WTC11 (cell line): ENCODE results near the gene MAX. TPM values are rescaled to one million over a fixed set of nuclear protein-coding genes. Genes with fewer than 3 reads are reported as not detected.

Source experiments
- ATAC-seq: fragments of 200-7000 bp; cut with Tn5 transposase; 2 replicates; pipeline ENCODE4 v1.10.0; 2021; ENCODE audit warnings: mild to moderate bottlenecking, moderate library complexity
- CTCF ChIA-PET: fragments of 300-600 bp; sonication (Branson Sonifier 250); formaldehyde crosslinking; loops from one replicate; lab custom pipeline; 2021; ENCODE audit warnings: antibody characterized with exemption; lab: Charles Lee
- POLR2A ChIA-PET: fragments of 350-600 bp; sonication (Branson Sonifier 250); formaldehyde crosslinking; loops from one replicate; lab custom pipeline; 2021; ENCODE audit warnings: antibody characterized with exemption; lab: Charles Lee
- DNase-seq: peaks from one replicate; pipeline ENCODE4 v3.0.0; 2021; ENCODE audit warnings: low spot score
- H3K27ac Mint-ChIP-seq: 2 replicates; pipeline ENCODE4 v1.8.0; 2021; ENCODE audit warnings: mixed read lengths
- H3K27me3 Mint-ChIP-seq: 2 replicates; pipeline ENCODE4 v1.8.0; 2021; ENCODE audit warnings: low read depth, mild to moderate bottlenecking, moderate library complexity, mixed read lengths
- H3K36me3 Mint-ChIP-seq: 2 replicates; pipeline ENCODE4 v1.8.0; 2021; ENCODE audit warnings: mixed read lengths
- H3K4me1 Mint-ChIP-seq: 2 replicates; pipeline ENCODE4 v1.8.0; 2022; ENCODE audit warnings: mixed read lengths
- H3K4me3 Mint-ChIP-seq: 2 replicates; pipeline ENCODE4 v1.8.0; 2021; ENCODE audit warnings: mild to moderate bottlenecking, moderate library complexity, mixed read lengths
- H3K9me3 Mint-ChIP-seq: 2 replicates; pipeline ENCODE4 v1.8.0; 2021; ENCODE audit warnings: mixed read lengths
- ATF1 ChIP-seq: sonication (generic); formaldehyde crosslinking; IDR thresholded peaks from 2 replicates; pipeline ENCODE4 v1.8.1; 2023; ENCODE audit warnings: mild to moderate bottlenecking, moderate library complexity, missing genetic modification reagents
- ETV6 ChIP-seq: sonication (generic); formaldehyde crosslinking; IDR thresholded peaks from 2 replicates; pipeline ENCODE4 v1.8.1; 2022; ENCODE audit warnings: mild to moderate bottlenecking, missing genetic modification reagents
- FOXP1 ChIP-seq: sonication (generic); formaldehyde crosslinking; IDR thresholded peaks from 2 replicates; pipeline ENCODE4 v1.8.0; 2022; ENCODE audit warnings: missing genetic modification reagents, mild to moderate bottlenecking, moderate library complexity, borderline replicate concordance
- GTF2I ChIP-seq: fragments of 250-450 bp; sonication (Bioruptor Pico); conservative IDR thresholded peaks from 2 replicates; pipeline ENCODE4 v1.4.0; 2021; ENCODE audit warnings: mild to moderate bottlenecking
- JUN ChIP-seq: sonication (generic); formaldehyde crosslinking; IDR thresholded peaks from 2 replicates; pipeline ENCODE4 v1.8.0; 2023; ENCODE audit warnings: mild to moderate bottlenecking, missing genetic modification reagents
- KAT7 ChIP-seq: sonication (generic); formaldehyde crosslinking; IDR thresholded peaks from 2 replicates; pipeline ENCODE4 v1.8.1; 2023; ENCODE audit warnings: missing genetic modification reagents, mild to moderate bottlenecking, borderline replicate concordance
- NR3C1 ChIP-seq: sonication (generic); formaldehyde crosslinking; conservative IDR thresholded peaks from 2 replicates; pipeline ENCODE4 v1.8.1; 2023; ENCODE audit warnings: low read depth, mild to moderate bottlenecking, missing genetic modification reagents
- SOX15 ChIP-seq: fragments of 250-450 bp; sonication (Bioruptor Pico); IDR thresholded peaks from 2 replicates; pipeline ENCODE4 v1.9.0; 2021; ENCODE audit warnings: mild to moderate bottlenecking
- SP1 ChIP-seq: sonication (generic); formaldehyde crosslinking; conservative IDR thresholded peaks from 2 replicates; pipeline ENCODE4 v1.8.1; 2022; ENCODE audit warnings: missing genetic modification reagents
- ZNF138 ChIP-seq: sonication (generic); formaldehyde crosslinking; conservative IDR thresholded peaks from 2 replicates; pipeline ENCODE4 v1.8.1; 2022; ENCODE audit warnings: mild to moderate bottlenecking, moderate library complexity, missing genetic modification reagents
- ZNF317 ChIP-seq: sonication (generic); formaldehyde crosslinking; IDR thresholded peaks from 2 replicates; pipeline ENCODE4 v1.8.1; 2023; ENCODE audit warnings: low read depth, mild to moderate bottlenecking, moderate library complexity, missing genetic modification reagents, borderline replicate concordance
- total RNA-seq: library from RNA; stranded (reverse); gene quantifications from 3 replicates; pipeline ENCODE4 v1.2.3, GENCODE V29; 2021
- TF ChIP-seq, protein P1 (sequence below): fragments of 250-450 bp; sonication (Bioruptor Pico); IDR thresholded peaks from 2 replicates; pipeline ENCODE4 v1.9.0; 2021; ENCODE audit warnings: mild to moderate bottlenecking, borderline replicate concordance
- TF ChIP-seq, protein P2 (sequence below): sonication (generic); formaldehyde crosslinking; IDR thresholded peaks from 2 replicates; pipeline ENCODE4 v1.8.0; 2022; ENCODE audit warnings: mild to moderate bottlenecking, missing genetic modification reagents
- TF ChIP-seq, protein P3 (sequence below): sonication (generic); formaldehyde crosslinking; IDR thresholded peaks from 2 replicates; pipeline ENCODE4 v1.8.1; 2023; ENCODE audit warnings: mild to moderate bottlenecking, missing genetic modification reagents, moderate library complexity
- TF ChIP-seq, protein P4 (sequence below): sonication (generic); formaldehyde crosslinking; conservative IDR thresholded peaks from 2 replicates; pipeline ENCODE4 v1.8.1; 2022; ENCODE audit warnings: mild to moderate bottlenecking, missing genetic modification reagents
- TF ChIP-seq, protein P5 (sequence below): sonication (generic); formaldehyde crosslinking; conservative IDR thresholded peaks from 2 replicates; pipeline ENCODE4 v1.8.1; 2023; ENCODE audit warnings: mild to moderate bottlenecking, low read depth, missing genetic modification reagents, moderate library complexity
- TF ChIP-seq, protein P6 (sequence below): sonication (generic); formaldehyde crosslinking; IDR thresholded peaks from 2 replicates; pipeline ENCODE4 v1.8.1; 2022; ENCODE audit warnings: mild to moderate bottlenecking, moderate library complexity, missing genetic modification reagents
- TF ChIP-seq, protein P7 (sequence below): sonication (generic); formaldehyde crosslinking; IDR thresholded peaks from 2 replicates; pipeline ENCODE4 v1.8.1; 2022; ENCODE audit warnings: low read depth, missing genetic modification reagents, borderline replicate concordance
- TF ChIP-seq, protein P8 (sequence below): fragments of 250-450 bp; sonication (Bioruptor Pico); IDR thresholded peaks from 2 replicates; pipeline ENCODE4 v1.9.0; 2021; ENCODE audit warnings: moderate library complexity, mild to moderate bottlenecking, inconsistent platforms, borderline replicate concordance

MAX gene
- total RNA-seq, 1 experiment from 2014 or later: 58.5 TPM

DNA sequence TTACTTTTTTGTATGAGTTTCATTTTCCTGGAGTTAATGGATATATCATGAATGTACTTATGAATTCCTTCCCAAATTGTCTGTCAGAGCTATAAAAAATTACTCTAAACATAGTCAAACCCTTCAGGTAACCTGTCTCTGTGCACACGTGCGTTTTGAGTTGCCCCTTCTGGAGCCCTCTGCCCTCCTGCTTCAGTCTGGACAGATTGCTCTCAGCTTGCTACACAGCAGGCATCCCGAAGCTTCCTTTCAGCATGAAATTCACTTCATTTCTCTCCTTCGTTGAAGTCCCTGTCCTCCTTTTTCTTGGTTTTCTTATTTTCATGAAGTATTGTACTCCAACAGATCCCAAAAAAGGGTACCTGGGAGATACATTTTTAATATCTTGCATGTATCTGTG is 68.3 kb downstream of the MAX start (continued):
- TF ChIP-seq, protein P1, sequence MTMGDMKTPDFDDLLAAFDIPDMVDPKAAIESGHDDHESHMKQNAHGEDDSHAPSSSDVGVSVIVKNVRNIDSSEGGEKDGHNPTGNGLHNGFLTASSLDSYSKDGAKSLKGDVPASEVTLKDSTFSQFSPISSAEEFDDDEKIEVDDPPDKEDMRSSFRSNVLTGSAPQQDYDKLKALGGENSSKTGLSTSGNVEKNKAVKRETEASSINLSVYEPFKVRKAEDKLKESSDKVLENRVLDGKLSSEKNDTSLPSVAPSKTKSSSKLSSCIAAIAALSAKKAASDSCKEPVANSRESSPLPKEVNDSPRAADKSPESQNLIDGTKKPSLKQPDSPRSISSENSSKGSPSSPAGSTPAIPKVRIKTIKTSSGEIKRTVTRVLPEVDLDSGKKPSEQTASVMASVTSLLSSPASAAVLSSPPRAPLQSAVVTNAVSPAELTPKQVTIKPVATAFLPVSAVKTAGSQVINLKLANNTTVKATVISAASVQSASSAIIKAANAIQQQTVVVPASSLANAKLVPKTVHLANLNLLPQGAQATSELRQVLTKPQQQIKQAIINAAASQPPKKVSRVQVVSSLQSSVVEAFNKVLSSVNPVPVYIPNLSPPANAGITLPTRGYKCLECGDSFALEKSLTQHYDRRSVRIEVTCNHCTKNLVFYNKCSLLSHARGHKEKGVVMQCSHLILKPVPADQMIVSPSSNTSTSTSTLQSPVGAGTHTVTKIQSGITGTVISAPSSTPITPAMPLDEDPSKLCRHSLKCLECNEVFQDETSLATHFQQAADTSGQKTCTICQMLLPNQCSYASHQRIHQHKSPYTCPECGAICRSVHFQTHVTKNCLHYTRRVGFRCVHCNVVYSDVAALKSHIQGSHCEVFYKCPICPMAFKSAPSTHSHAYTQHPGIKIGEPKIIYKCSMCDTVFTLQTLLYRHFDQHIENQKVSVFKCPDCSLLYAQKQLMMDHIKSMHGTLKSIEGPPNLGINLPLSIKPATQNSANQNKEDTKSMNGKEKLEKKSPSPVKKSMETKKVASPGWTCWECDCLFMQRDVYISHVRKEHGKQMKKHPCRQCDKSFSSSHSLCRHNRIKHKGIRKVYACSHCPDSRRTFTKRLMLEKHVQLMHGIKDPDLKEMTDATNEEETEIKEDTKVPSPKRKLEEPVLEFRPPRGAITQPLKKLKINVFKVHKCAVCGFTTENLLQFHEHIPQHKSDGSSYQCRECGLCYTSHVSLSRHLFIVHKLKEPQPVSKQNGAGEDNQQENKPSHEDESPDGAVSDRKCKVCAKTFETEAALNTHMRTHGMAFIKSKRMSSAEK (CRISPR knock-in tag): no peak
- TF ChIP-seq, protein P2, sequence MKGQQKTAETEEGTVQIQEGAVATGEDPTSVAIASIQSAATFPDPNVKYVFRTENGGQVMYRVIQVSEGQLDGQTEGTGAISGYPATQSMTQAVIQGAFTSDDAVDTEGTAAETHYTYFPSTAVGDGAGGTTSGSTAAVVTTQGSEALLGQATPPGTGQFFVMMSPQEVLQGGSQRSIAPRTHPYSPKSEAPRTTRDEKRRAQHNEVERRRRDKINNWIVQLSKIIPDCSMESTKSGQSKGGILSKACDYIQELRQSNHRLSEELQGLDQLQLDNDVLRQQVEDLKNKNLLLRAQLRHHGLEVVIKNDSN (CRISPR knock-in tag): no peak
- no peak for TF ChIP-seq ATF1 (CRISPR knock-in tag)

DNA sequence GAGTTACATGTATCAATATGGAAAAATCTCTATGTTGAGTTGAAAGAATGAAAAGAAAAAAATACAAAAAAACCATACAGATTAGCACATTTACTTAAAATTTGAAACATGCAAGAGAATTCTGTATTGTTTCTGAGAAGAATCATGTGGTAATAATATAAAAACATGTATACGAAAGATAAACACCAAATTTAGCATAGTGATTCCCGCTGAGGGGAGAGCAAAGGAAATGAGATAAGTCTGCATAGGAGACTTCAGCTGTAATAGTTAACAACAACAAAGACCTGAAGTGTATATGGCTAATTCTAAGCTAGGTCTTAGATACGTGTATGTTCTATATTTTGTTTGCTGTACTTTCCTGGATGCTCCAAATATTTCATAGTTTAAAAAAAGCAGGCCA is 69.1 kb downstream of the MAX start:
- no peak for ATAC-seq
- H3K9me3 Mint-ChIP-seq: no peaks in the 10 kb centered on the region
- peaks cover 23% of the 10 kb centered on the region for H3K36me3 Mint-ChIP-seq
- no peak for TF ChIP-seq FOXP1
- TF ChIP-seq, protein P3, sequence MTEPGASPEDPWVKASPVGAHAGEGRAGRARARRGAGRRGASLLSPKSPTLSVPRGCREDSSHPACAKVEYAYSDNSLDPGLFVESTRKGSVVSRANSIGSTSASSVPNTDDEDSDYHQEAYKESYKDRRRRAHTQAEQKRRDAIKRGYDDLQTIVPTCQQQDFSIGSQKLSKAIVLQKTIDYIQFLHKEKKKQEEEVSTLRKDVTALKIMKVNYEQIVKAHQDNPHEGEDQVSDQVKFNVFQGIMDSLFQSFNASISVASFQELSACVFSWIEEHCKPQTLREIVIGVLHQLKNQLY (CRISPR knock-in tag): no peak
- no peak for TF ChIP-seq NR3C1 (CRISPR knock-in tag)
- TF ChIP-seq, protein P4, sequence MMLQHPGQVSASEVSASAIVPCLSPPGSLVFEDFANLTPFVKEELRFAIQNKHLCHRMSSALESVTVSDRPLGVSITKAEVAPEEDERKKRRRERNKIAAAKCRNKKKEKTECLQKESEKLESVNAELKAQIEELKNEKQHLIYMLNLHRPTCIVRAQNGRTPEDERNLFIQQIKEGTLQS: no peak
- no peak for TF ChIP-seq ZNF317
- no peaks in the 10 kb centered on the region for H3K27me3 Mint-ChIP-seq
- H3K4me1 Mint-ChIP-seq: no peaks in the 10 kb centered on the region
- DNase-seq: no peak
- H3K4me3 Mint-ChIP-seq: no peak overlapping the region
- H3K27ac Mint-ChIP-seq: no peak overlapping the region
- ChIA-PET CTCF (no interaction called here), POLR2A (interaction anchor here (0.5 kb wide), 1 partner anchor 11 kb away, joined by 3 read pairs; no protein-coding TSS in a partner anchor)

DNA sequence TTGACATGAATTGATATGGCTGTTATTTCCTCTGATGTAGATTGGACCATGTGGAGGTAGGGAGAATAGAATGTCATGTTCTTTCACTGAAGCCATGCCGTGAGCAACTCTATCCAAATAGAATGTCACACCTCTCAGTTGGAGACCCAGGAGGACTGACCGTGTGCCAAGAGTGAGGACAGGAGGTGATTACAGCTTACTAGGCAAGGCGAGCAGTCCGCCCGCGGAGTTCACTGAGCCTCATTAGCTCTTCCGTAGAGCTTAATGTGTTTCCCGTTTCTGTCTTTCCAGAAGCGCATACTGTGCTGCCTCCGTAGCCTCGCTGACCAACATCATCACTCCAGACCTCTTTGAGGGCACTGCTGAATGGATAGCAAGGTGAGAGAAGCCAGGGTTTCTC is 70.0 kb downstream of the MAX start:
- Mint-ChIP-seq H3K27ac (no peak overlapping the region), H3K4me1 (no peaks in the 10 kb centered on the region), H3K27me3 (no peaks in the 10 kb centered on the region), H3K4me3 (no peak overlapping the region), H3K36me3 (peaks cover 26% of the 10 kb centered on the region), H3K9me3 (no peaks in the 10 kb centered on the region)
- ChIA-PET POLR2A (no interaction called here), CTCF (no interaction called here)
- ATAC-seq (no peak), DNase-seq (no peak)
- TF ChIP-seq GTF2I (CRISPR knock-in tag) (no peak), KAT7 (CRISPR knock-in tag) (no peak), SP1 (CRISPR knock-in tag) (no peak), JUN (no peak), SOX15 (no peak), ETV6 (no peak), ZNF138 (CRISPR knock-in tag) (no peak)
- TF ChIP-seq, protein P5, sequence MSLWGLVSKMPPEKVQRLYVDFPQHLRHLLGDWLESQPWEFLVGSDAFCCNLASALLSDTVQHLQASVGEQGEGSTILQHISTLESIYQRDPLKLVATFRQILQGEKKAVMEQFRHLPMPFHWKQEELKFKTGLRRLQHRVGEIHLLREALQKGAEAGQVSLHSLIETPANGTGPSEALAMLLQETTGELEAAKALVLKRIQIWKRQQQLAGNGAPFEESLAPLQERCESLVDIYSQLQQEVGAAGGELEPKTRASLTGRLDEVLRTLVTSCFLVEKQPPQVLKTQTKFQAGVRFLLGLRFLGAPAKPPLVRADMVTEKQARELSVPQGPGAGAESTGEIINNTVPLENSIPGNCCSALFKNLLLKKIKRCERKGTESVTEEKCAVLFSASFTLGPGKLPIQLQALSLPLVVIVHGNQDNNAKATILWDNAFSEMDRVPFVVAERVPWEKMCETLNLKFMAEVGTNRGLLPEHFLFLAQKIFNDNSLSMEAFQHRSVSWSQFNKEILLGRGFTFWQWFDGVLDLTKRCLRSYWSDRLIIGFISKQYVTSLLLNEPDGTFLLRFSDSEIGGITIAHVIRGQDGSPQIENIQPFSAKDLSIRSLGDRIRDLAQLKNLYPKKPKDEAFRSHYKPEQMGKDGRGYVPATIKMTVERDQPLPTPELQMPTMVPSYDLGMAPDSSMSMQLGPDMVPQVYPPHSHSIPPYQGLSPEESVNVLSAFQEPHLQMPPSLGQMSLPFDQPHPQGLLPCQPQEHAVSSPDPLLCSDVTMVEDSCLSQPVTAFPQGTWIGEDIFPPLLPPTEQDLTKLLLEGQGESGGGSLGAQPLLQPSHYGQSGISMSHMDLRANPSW (CRISPR knock-in tag): no peak
- TF ChIP-seq, protein P6, sequence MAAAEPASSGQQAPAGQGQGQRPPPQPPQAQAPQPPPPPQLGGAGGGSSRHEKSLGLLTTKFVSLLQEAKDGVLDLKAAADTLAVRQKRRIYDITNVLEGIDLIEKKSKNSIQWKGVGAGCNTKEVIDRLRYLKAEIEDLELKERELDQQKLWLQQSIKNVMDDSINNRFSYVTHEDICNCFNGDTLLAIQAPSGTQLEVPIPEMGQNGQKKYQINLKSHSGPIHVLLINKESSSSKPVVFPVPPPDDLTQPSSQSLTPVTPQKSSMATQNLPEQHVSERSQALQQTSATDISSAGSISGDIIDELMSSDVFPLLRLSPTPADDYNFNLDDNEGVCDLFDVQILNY (CRISPR knock-in tag): no peak
- TF ChIP-seq, protein P7, sequence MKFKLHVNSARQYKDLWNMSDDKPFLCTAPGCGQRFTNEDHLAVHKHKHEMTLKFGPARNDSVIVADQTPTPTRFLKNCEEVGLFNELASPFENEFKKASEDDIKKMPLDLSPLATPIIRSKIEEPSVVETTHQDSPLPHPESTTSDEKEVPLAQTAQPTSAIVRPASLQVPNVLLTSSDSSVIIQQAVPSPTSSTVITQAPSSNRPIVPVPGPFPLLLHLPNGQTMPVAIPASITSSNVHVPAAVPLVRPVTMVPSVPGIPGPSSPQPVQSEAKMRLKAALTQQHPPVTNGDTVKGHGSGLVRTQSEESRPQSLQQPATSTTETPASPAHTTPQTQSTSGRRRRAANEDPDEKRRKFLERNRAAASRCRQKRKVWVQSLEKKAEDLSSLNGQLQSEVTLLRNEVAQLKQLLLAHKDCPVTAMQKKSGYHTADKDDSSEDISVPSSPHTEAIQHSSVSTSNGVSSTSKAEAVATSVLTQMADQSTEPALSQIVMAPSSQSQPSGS (CRISPR knock-in tag): no peak
- TF ChIP-seq, protein P4: no peak
- TF ChIP-seq, protein P8, sequence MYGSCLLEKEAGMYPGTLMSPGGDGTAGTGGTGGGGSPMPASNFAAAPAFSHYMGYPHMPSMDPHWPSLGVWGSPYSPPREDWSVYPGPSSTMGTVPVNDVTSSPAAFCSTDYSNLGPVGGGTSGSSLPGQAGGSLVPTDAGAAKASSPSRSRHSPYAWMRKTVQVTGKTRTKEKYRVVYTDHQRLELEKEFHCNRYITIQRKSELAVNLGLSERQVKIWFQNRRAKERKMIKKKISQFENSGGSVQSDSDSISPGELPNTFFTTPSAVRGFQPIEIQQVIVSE (CRISPR knock-in tag): no peak
